Right renal pelvis (tissue), 4 donors: ENCODE measurements around the gene CSPG4. TPM values are rescaled to one million over a fixed set of nuclear protein-coding genes. Genes with fewer than 3 reads are reported as not detected.

Experiments used
- DNase-seq, 4 donors: peaks; one replicate each; pipeline ENCODE4 v3.0.0-alpha.2; 2013; ENCODE audit warnings: low read depth in 4 of 4, low spot score in 3 of 4, missing footprints in 1 of 4
- polyA plus RNA-seq, 4 donors: library from polyadenylated mRNA; unstranded; fragments of 120-200 nt; gene quantifications; one replicate each; pipeline ENCODE4 v1.2.1, GENCODE V29; 2013; ENCODE audit not compliant: insufficient read length in 4 of 4

The CSPG4 gene
- polyA plus RNA-seq, 4 donors = 7.7 to 11.7 (median 8.2) TPM

GRCh38 chr15:75653347-75653913 lies 59.2 kb downstream of the CSPG4 start:
- DNase-seq = no peak

GRCh38 chr15:75651810-75652543 lies 60.7 kb downstream of the CSPG4 start:
- DNase-seq = no peak

DNA sequence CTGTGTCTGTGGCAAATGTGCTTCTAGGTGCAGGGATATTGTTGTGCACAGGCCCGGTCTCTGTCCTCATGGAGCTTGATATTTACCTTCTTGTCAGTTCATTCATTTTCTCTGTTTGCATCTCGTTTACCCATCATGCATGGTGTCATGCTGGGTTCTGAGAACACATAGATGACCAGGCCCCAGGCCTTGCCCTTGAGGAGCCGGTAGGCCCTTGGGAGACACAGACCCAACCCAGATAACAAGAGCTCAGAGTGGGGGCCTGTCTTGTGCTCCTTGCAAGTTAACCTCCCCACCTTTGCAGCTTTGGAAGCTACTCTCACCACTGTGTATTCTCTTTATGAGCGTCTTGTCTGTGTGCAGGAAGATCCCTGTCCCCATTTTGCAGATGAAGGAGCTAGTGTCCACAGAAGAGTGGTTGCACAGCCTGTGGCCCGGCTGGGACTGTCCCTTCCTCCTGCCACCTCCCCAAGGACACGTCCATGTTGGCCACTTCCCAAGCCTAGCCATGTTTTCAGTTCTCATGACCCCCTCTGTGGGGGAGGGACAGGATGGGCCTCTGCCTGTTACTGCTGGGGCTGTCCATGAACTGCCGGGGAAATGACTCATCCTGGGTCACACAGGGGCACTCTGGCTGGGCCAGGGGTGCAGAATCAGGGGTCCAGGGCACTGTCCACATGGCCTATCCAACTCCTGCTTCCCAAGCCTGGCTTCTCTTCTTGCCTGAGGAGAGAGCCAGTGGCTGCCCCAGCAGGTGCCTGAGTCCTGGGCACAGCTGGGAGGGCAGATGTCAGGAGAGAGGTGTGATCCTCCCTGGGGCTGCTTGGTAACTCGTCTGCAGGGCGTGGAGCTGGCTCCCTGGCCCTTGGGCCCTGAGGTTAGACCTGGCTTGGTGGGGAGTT lies 61.5 kb downstream of the CSPG4 start:
- no peak for DNase-seq

- no peak for DNase-seq
Measured at GRCh38 chr15:75649848-75650247, 62.8 kb downstream of the CSPG4 start.

DNA sequence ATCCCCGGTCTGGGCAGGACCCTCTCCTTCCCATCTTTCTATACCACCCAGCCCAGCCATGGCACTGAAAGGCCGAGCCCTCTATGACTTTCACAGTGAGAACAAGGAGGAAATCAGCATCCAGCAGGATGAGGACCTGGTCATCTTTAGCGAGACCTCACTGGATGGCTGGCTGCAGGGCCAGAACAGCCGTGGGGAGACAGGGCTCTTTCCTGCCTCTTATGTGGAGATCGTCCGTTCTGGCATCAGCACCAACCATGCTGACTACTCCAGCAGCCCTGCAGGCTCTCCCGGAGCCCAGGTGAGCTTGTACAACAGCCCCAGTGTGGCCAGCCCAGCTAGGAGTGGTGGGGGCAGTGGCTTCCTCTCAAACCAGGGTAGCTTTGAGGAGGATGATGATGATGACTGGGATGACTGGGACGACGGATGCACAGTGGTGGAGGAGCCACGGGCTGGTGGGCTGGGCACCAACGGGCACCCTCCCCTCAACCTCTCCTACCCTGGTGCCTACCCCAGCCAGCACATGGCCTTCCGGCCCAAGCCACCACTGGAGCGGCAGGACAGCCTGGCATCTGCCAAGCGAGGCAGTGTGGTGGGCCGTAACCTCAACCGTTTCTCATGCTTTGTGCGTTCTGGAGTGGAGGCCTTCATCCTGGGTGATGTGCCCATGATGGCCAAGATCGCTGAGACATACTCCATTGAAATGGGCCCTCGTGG lies 63.4 kb downstream of the CSPG4 start:
- no peak for DNase-seq

- no peak for DNase-seq
Measured at GRCh38 chr15:75648156-75649000, 64.3 kb downstream of the CSPG4 start.

- DNase-seq = peak in 3 of 4 donors; percentile 51 to 74 (median 71)
Measured at GRCh38 chr15:75647370-75648155, 65.1 kb downstream of the CSPG4 start, which contains the start of gene SNX33. Gene SNX33, plus strand, starts transcription at chr15:75647912. Its CDS starts 1,191 bp downstream, at chr15:75649103.

GRCh38 chr15:75646944-75647364 lies 65.7 kb downstream of the CSPG4 start:
- peak in 1 of 4 donors; percentile 21 for DNase-seq

- no peak for DNase-seq
Measured at GRCh38 chr15:75646112-75646943, 66.3 kb downstream of the CSPG4 start.

DNA sequence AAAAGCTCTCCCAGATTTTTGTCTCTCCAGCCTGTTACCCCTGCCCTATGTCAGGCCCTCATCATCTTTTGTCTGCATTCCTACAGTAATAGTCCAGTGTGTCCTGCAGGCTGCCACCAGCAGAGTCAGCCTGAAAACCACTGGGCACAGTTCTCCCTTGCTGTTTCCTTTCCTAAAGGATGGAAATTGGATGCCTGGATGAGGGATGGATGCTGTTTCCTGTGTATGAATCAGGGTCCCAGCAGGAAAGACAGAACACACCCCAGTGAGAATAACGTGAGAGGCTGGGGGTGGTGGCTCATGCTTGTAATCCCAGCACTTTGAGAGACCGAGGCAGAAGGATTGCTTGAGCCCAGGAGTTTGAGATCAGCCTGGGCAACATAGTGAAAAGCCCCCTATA lies 68.3 kb downstream of the CSPG4 start:
- no peak for DNase-seq

DNA sequence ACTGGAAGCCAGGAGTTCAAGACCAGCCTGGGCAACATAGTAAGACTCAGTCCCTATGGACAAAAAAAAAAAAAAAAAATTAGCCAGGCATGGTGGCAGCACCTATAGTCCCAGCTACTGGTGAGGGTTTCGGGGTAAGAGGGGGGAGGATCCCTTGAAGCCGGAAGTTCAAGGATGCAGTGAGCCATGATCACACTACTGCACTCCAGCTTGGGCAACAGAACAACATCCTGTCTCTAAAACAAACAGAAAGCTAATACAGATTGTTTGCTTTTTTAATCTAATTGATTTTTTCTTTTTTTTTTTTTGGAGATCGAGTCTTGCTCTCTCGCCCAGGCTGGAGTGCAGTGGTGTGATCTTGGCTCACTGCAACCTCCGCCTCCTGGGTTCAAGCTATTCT lies 71.0 kb downstream of the CSPG4 start:
- DNase-seq = no peak

- DNase-seq = no peak
Measured at GRCh38 chr15:75641179-75641503, 71.5 kb downstream of the CSPG4 start.

- no peak for DNase-seq
Measured at GRCh38 chr15:75640483-75641178, 72.0 kb downstream of the CSPG4 start.

GRCh38 chr15:75639709-75640482 lies 72.8 kb downstream of the CSPG4 start, which contains the start of gene IMP3:
Gene IMP3, minus strand, starts transcription at chr15:75640224. Its CDS starts 56 bp downstream, at chr15:75640168.
- DNase-seq = peak; percentile 88 to 97 (median 96)

DNA sequence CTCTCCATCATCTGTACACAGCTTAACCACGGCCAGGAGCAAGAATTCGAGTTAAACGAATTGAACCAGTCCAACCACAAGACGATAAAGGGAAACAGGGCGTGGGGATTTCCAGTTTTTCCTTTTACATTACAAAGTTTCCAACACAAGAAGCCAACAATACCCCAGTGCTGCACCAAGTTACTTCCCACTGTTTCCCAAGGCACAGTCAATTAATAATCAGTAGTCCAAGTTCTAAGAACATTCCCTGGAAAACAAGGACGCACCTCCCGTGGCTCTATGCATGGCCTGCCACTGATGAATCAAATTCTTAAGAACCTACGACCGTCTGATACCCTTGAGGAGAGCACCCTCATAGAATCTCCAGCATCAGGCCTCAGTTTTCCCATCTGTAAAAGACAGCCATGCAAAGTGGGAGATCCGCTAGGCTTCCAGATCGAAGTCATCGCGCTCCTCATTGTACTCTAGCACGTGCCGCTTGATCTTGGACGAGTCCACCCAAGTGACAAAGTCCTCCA lies 73.4 kb downstream of the CSPG4 start:
- DNase-seq = no peak

DNA sequence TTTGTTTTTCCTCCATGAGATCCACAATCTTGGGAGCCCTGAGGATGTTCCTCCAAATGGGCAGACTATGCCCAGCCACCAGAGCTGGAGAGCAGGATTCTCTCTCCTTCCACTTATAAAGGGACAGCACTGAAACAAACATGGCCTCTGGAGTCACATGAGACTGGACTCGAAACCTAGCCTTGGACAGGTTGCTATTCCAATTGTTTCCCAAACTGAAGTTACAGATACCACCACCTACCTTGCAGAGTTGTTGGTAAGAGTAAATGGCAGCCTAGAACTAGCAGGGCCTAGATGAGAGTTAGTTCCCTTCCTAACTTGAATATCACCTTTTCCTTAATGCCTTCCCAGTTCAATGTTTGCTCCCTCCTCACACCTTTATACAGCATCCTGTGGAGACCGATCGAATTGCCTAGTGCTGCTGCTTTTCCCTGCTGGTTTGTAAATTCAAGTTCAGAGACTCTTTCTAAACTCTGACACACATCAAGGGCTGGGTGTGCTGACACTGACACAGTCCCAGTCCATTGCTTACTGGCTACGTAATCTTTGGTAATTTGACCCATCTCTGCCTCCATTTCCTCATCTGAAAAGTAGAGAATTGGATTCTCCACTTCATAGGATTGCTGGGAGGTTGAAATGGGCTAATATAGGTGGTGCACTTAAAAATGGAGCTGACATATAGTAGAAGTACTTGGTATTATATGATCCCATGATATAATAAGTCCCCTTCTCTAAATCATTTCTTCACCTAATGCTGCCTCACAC lies 75.2 kb downstream of the CSPG4 start:
- no peak for DNase-seq
